ENCODE measurements around the gene SEZ6.

The SEZ6 gene

DNA sequence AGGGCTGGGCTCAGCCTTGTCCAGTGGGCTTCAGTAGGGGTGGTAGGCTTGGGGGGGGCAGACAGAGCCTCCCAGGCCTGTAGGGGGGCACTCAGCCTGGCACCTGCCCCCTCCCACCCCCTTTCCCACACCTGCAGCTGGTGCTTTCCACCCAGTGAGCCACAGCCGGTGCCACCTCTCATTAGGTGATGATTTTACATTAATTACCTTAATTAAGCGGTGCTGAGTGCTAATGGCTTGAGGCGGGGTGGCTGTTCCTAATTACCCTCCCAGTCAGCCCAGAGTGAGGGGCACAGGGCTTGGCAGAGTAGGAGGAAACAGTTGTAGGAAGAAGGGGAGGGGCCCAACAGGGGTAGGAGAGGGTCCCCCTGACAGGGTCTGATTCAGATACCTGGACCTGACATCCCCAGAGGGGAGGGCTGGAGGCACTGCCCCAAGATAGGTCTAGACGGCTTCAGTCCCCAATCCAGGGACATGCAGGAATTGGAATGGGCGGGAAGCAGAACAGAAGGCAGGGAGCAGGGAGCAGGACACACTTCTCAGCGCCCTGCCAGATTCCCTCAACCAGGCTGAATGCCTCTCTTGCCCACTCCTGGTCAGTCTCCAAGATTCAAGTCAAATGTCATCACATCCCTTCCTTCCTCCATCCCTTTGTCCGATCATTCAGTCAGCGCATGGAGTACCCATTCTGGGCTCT lies 28.0 kb downstream of the SEZ6 start:
- in situ Hi-C loops (cut with MboI; ENCODE audit: low sequenced_read_pairs) = no loop called here

- in situ Hi-C loops (cut with MboI; ENCODE audit: low sequenced_read_pairs) = no loop called here
Measured at GRCh38 chr17:28975646-28976045, 30.2 kb downstream of the SEZ6 start.

- in situ Hi-C loops (cut with MboI; ENCODE audit: low sequenced_read_pairs) = no loop called here
Measured at GRCh38 chr17:28975031-28975430, 30.8 kb downstream of the SEZ6 start.

DNA sequence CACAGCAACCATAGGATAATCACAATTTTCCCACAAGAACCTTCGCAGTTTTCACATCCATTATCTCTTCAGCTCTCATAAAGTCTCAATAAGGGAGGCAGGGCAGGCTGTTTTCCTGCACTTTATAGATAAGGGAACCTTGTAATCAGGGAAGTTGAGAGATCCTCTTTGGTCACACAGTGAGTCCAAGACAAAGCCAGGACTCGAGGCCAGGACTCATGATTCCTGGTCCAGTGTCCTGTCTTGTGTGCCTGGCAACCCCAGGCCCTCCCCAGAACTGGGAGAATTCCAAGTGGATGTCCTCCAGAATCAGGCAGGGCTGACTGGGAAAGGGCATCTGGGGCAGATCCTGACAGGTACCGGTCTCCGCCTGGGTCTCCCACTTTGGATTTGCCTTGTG lies 31.4 kb downstream of the SEZ6 start:
- in situ Hi-C loops (cut with MboI; ENCODE audit: low sequenced_read_pairs) = loop anchor here (5.0 kb wide), 1 partner anchor 133 kb away; no protein-coding TSS in a partner anchor

DNA sequence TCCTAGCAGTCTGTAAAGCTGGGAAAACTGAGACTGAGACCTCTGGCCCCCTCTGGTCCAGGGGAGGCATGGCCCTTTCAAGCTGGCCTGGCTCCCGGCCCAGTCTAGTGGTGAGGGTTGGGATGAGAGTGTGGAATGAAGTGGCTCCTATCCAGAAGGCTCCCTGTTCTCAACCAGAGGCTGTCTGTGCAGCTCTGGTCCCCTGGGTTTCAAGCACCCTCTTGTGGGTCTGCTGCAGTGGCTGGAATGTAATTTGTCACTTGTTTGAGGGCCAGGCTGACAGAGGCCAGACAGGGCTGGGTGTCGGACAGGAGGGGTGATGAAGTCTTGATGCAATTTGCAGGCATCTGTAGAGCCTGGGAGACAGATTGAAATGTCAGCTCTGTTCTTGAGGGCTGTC lies 32.4 kb downstream of the SEZ6 start:
- in situ Hi-C loops (cut with MboI; ENCODE audit: low sequenced_read_pairs) = loop anchor here (5.0 kb wide), 1 partner anchor 134 kb away; no protein-coding TSS in a partner anchor

GRCh38 chr17:28972437-28972836 lies 33.4 kb downstream of the SEZ6 start:
- in situ Hi-C loops (cut with MboI; ENCODE audit: low sequenced_read_pairs) = loop anchor here (5.0 kb wide), 1 partner anchor 135 kb away; no protein-coding TSS in a partner anchor

GRCh38 chr17:28970879-28971278 lies 35.0 kb downstream of the SEZ6 start:
- in situ Hi-C loops (cut with MboI; ENCODE audit: low sequenced_read_pairs) = loop anchor here (5.0 kb wide), 1 partner anchor 136 kb away; no protein-coding TSS in a partner anchor

DNA sequence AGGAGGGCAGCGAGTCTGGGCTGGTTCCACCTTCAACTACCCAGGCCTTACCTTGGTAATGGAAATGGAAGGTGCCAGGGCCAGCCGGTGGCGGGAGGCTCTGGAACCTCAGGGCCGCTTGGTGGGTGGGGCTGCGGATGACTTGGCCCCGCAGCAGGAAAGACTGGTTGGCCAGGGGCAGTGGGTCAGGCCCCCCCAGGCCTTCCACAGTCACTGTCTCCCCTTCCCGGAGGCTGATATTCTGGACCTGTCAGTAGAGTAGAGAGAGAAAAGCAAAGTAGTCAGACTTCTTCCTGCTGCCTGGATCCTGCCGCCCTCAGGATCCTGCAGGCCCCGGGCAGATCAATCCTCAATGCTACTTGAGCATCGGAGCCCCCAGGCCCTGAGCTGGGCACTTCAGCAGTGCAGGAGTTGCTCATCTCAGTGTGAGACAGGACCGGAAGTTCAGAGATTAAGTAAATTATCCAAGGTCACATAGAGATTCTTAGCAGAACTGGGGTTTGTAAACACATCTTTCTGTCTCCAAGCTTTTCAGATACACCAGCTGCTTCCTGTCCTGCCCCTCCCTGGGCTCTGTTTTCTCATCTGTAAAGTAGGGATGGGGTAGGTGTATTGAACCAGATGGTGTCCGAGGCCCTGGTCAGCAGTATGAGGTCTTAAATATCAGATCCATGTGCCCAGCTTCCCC lies 36.0 kb downstream of the SEZ6 start:
- in situ Hi-C loops (cut with MboI; ENCODE audit: low sequenced_read_pairs) = loop anchor here (5.0 kb wide), 1 partner anchor 137 kb away; no protein-coding TSS in a partner anchor

GRCh38 chr17:28968914-28969295 lies 36.9 kb downstream of the SEZ6 start:
- in situ Hi-C loops (cut with MboI; ENCODE audit: low sequenced_read_pairs) = no loop called here

DNA sequence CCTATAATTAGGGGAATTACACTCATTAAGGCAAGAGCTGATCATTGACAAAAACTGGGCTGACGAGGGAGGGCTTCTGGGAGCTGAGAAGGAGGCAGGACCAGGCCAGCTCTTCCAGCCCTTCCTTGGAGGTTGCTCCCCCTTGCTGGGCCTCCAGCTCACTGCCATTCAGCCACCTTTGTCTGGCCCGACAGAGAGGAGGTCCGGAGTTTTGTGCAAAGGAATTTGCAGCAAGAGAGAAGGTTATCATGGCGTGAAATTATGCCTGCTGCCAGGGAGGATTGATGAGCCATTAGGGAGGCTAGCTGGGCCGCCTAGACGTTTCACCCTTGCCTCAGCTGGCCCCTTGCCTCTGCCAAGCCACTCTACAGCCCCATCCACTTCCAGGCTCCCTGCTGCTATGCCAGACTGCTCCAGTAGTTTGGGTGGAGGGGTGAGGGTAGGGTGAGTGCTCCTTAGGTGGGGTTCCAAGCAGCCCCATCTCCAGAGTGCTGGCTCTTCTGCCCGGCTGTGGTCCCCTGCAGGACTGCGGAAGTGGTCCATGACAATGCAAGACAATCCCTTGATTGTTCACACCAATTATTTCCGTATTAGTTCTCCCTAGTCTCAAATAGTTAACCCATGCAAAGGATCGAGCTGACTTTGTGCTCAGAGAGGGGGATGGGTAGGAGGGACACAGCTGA lies 37.5 kb downstream of the SEZ6 start:
- in situ Hi-C loops (cut with MboI; ENCODE audit: low sequenced_read_pairs) = no loop called here

DNA sequence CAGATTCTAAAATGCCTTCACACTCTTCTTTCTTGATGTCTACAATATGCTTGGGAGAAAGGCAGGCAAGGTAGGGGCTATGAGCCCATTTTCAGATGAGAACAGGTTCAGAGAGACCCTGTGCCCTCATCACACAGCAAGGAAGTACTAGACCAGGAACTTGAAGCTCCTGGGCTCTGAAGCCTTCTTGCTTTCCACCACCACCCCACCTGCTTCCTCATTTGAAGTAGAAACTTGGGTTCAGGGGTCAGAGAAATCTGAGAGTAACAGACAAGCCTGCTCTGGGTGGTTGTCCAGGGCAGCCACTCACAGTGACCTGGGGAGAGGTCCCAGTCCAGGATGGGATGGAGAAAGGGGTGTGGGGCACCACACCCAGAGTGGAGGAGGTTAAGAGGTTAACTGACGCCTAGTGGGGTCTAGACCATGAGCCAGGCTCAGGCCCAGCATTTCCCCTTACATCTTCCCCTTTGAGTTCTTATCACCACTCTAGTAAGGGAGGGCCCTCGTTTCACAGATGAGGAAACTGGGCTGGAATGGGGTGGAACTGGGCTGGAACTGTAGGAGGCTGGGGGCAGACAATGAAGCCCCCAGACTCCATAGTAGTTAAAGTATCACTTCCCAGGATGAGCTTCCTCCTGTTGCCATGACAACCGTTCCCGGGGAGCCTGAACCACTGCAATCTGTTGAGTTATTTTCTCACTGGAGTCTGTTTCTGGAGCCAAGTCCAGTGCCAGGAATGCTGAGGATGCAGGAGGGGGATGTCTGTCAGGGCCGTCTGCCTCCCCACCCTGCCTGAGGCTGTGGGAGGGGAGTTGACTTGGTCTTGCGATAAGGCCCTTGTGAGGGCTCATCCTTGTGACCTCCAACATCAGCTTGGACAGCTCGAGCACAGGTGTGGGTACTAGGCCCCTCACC lies 38.4 kb downstream of the SEZ6 start:
- in situ Hi-C loops (cut with MboI; ENCODE audit: low sequenced_read_pairs) = no loop called here

GRCh38 chr17:28963841-28964240 lies 42.0 kb downstream of the SEZ6 start:
- in situ Hi-C loops (cut with MboI; ENCODE audit: low sequenced_read_pairs) = no loop called here

DNA sequence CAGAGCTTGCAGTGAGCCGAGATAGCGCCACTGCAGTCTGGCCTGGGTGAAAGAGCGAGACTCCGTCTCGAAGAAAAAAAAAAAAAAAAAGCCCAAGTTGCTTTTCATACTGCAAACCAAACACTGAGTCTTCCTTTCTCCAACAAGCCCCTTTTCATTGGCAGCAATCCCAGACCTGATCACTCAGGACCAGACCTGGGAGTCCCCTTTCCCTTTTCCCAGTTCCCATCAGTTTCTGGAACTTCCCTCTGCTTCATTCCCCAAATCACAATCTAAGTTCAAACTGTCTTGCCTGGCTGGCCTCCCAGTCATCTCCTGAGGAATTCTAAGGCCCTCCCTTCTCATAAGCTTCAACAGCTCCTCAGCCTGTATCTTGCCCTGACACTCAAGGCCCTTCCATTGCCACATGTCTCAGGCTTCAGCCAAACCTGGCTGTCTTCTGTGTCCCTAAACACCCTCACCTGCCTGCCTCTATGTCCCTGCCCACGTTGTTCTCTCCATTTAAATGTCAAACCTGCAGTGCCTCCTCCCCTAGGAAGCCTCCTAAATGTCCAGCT lies 42.7 kb downstream of the SEZ6 start:
- in situ Hi-C loops (cut with MboI; ENCODE audit: low sequenced_read_pairs) = no loop called here

DNA sequence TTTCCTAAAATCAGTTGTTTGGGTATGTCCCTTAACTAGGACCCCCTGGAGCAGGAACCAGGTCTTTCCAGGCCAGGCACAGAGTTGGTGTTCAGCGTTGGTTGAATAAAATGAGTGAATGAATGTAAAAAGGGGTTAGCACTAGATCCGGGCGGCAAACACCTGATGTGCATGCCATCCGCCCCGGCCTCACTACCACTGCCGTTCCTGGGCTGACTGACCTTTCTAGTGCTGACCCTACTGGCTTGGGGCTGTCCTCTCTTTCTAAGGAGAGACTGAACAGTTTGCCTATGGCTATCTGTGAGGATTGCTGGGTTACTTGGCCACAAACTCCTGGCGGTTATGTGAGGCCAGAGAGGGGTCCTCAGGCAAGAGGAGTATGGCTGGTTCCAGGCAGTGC lies 44.4 kb downstream of the SEZ6 start:
- in situ Hi-C loops (cut with MboI; ENCODE audit: low sequenced_read_pairs) = no loop called here

DNA sequence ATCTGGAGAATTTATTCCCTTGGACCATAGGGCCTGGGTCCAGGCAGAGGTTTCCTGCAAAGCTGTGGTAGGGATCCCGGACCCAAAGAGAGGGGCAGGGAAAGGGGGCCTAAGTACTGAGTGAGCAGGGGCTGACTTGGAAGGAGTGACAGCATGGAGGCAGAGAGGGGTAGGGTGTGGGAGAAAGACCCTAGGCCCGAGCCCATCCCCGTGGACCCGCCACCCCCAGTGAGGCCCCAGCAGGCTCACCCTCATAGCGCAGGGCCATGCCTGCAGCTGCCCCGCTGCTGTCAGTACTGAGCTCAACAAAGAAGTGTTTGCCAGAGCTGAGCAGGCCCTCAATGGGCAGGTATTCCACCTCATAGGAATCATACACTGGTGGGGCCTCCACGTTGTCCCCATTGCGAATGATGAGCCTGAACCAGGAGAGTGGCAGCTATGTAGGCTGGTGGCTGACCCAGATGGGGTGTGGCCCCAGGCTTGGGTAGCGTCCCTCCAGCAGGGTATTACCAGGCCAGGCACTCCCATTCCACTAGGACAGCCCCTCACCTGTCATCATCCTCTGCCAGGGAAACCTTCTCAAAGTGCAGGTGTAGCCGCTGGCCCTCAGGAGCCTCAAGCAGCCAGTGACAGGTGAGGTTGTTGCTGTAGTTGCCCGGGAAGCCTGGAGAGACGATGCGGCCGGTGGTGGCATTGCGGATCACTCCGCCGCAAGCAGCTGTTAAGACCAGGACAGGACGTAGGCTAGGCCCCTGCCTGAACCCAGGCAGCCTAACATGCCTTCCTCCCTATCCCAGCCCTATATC lies 45.4 kb downstream of the SEZ6 start:
- in situ Hi-C loops (cut with MboI; ENCODE audit: low sequenced_read_pairs) = no loop called here

- in situ Hi-C loops (cut with MboI; ENCODE audit: low sequenced_read_pairs) = no loop called here
Measured at GRCh38 chr17:28959471-28959871, 46.4 kb downstream of the SEZ6 start.

DNA sequence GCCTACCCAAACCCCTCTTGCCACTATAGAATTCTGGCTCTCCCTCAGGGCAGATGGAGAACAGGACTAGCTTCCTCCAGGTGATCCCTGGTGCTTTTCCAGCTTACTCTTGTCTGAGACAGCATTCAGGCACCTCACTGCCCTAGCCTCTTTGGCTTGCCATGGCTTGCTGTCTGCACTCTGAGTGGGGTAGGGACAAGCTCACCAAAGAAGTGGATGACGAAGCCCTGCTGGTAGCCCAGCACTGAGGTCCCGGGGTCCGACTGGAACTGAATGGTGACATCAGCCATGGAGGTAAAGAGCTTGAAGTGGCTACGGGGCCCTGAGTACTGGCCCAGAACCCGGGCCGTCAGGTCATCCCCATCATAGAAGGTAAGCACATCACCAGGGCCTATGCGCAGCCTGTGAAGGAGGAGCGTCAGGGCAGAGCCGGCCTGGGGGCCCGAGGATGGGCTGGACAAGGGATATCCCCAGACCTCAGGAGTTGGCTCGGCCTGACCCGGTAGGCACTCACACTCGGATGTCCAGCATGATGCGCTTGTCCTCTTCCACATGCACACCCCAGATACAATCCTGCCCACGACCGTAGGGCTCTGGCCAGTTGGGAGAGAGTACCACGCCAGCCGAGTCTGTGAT lies 46.9 kb downstream of the SEZ6 start:
- in situ Hi-C loops (cut with MboI; ENCODE audit: low sequenced_read_pairs) = no loop called here

GRCh38 chr17:28957992-28958355 lies 47.9 kb downstream of the SEZ6 start:
- in situ Hi-C loops (cut with MboI; ENCODE audit: low sequenced_read_pairs) = no loop called here

DNA sequence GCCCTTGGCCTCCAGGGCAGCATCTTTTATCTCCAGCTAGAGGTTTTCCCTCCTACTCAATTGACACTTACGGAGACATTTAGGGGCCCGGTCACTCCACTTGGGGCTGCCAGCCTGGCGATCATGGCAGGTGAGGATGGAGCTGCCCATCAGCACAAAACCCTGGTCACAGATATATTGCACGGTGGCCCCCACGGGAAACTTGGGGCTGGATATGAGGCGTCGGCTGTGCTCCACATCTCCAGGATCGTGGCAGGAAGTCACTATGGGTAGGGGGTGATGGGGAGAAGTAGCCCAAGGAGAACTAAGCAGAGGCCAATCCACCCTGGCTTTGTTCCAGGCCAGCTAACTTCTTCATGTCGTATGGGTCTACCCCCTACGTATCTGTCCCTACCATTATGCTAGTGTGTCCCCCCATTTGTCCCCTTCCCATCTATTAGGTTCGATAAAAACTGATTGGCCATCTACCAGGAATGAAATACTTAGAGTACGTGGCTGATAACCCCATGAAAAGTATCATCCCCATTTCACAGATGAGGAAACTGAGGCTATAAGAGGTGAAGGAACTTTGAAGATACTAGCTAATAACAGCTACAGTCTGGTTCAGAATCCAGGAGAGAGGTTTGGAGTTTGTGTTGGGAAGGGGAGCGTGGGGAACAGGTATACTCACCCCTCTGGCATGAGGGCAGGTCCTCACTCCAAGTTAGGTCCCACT lies 48.4 kb downstream of the SEZ6 start:
- in situ Hi-C loops (cut with MboI; ENCODE audit: low sequenced_read_pairs) = no loop called here
